Measurements from ENCODE around the gene LSM4. TPM values are rescaled to one million over a fixed set of nuclear protein-coding genes. Genes with fewer than 3 reads are reported as not detected.

LSM4 gene
- total and polyA plus RNA-seq, 4 donors = 32.2 to 91.8 (median 46.5) TPM

GRCh38 chr19:18281082-18282020 lies 41.5 kb downstream of the LSM4 start, which contains the start of gene JUND:
TSS of gene JUND (minus strand) at chr19:18281622. CDS start at chr19:18281484, 138 bp downstream.
- no peaks in the 10 kb centered on the region for H3K4me1 ChIP-seq (ENCODE audit: control insufficient read depth in 1 of 2, insufficient read depth in 2 of 2, low read length in 2 of 2)
- intact Hi-C loops (cut with DNase I) = loop anchor here (2.0 to 5.0 kb wide), 3 partner anchors 23 to 135 kb away; partner anchors contain the start of gene LSM4 (in 1 of the 2)
- H3K36me3 ChIP-seq (ENCODE audit: control insufficient read depth in 1 of 2, insufficient read depth in 2 of 2, low read length in 1 of 2) = peaks cover 0 to 3% of the 10 kb centered on the region in 2 donors
- H3K9me3 ChIP-seq (ENCODE audit: control insufficient read depth, low read length) = no peaks in the 10 kb centered on the region
- DNase-seq (peak; percentile 99), ATAC-seq (ENCODE audit: low FRiP score) (peak; percentile 83)
- H3K27me3 ChIP-seq (ENCODE audit: control insufficient read depth in 1 of 2, insufficient read depth in 2 of 2, low read length in 1 of 2) = no peaks in the 10 kb centered on the region
- WGBS, 2 donors = 1% methylated on average over 78 to 138 of the region's 138 CpGs
- H3K4me3 ChIP-seq (ENCODE audit: low read length in 2 of 2) = peak within 1 kb of the TSS; percentile 77 to 97
- H3K27ac ChIP-seq (ENCODE audit: low read depth in 1 of 2, low read length in 2 of 2) = peak within 1 kb of the TSS; percentile 95 to 100

GRCh38 chr19:18280247-18281081 lies 42.4 kb downstream of the LSM4 start:
- H3K36me3 ChIP-seq (ENCODE audit: control insufficient read depth in 1 of 2, insufficient read depth in 2 of 2, low read length in 1 of 2) = peaks cover 0 to 3% of the 10 kb centered on the region in 2 donors
- peak; percentile 90 to 91 for DNase-seq
- ATAC-seq (ENCODE audit: low FRiP score) = peak; percentile 64
- H3K4me1 ChIP-seq (ENCODE audit: control insufficient read depth in 1 of 2, insufficient read depth in 2 of 2, low read length in 2 of 2) = peaks cover 0 to 2% of the 10 kb centered on the region in 2 donors
- peak overlapping the region; percentile 77 to 97 for H3K4me3 ChIP-seq (ENCODE audit: low read length in 2 of 2)
- no peaks in the 10 kb centered on the region for H3K9me3 ChIP-seq (ENCODE audit: control insufficient read depth, low read length)
- intact Hi-C loops (cut with DNase I) = loop anchor here (2.0 to 5.0 kb wide), 3 partner anchors 24 to 136 kb away; partner anchors contain the start of gene LSM4 (in 1 of the 2)
- 0 to 1% methylated on average over 59 to 111 of the region's 111 CpGs for WGBS, 2 donors
- H3K27ac ChIP-seq (ENCODE audit: low read depth in 1 of 2, low read length in 2 of 2) = peak overlapping the region; percentile 95 to 100
- H3K27me3 ChIP-seq (ENCODE audit: control insufficient read depth in 1 of 2, insufficient read depth in 2 of 2, low read length in 1 of 2) = no peaks in the 10 kb centered on the region

- H3K4me3 ChIP-seq (ENCODE audit: low read length in 2 of 2) = peak overlapping the region; percentile 77 to 97
- peaks cover 0 to 2% of the 10 kb centered on the region in 2 donors for H3K4me1 ChIP-seq (ENCODE audit: control insufficient read depth in 1 of 2, insufficient read depth in 2 of 2, low read length in 2 of 2)
- H3K27me3 ChIP-seq (ENCODE audit: control insufficient read depth in 1 of 2, insufficient read depth in 2 of 2, low read length in 1 of 2) = no peaks in the 10 kb centered on the region
- H3K36me3 ChIP-seq (ENCODE audit: control insufficient read depth in 1 of 2, insufficient read depth in 2 of 2, low read length in 1 of 2) = peaks cover 0 to 3% of the 10 kb centered on the region in 2 donors
- ATAC-seq (ENCODE audit: low FRiP score) (peak; percentile 68), DNase-seq (peak; percentile 94 to 95)
- H3K9me3 ChIP-seq (ENCODE audit: control insufficient read depth, low read length) = no peaks in the 10 kb centered on the region
- peak overlapping the region; percentile 95 to 100 for H3K27ac ChIP-seq (ENCODE audit: low read depth in 1 of 2, low read length in 2 of 2)
- WGBS, 2 donors = 0 to 1% methylated on average over 46 to 55 of the region's 55 CpGs
- intact Hi-C loops (cut with DNase I) = loop anchor here (1.0 to 5.0 kb wide), 4 partner anchors 25 to 137 kb away; partner anchors contain the start of gene LSM4 (in 2 of the 2)
Measured at GRCh38 chr19:18279516-18280246, 43.2 kb downstream of the LSM4 start.

GRCh38 chr19:18279266-18279515 lies 43.7 kb downstream of the LSM4 start:
- intact Hi-C loops (cut with DNase I) = loop anchor here in 1 of 2 donors (1.0 kb wide), 1 partner anchor 44 kb away; the partner anchor contains the start of gene LSM4
- Histone ChIP-seq H3K9me3 (ENCODE audit: control insufficient read depth, low read length) (no peaks in the 10 kb centered on the region), H3K4me3 (ENCODE audit: low read length in 2 of 2) (peak overlapping the region; percentile 41 to 77), H3K27me3 (ENCODE audit: control insufficient read depth in 1 of 2, insufficient read depth in 2 of 2, low read length in 1 of 2) (no peaks in the 10 kb centered on the region), H3K4me1 (ENCODE audit: control insufficient read depth in 1 of 2, insufficient read depth in 2 of 2, low read length in 2 of 2) (peaks cover 0 to 2% of the 10 kb centered on the region in 2 donors), H3K27ac (ENCODE audit: low read depth in 1 of 2, low read length in 2 of 2) (peak overlapping the region in 1 of 2 donors; percentile 21), H3K36me3 (ENCODE audit: control insufficient read depth in 1 of 2, insufficient read depth in 2 of 2, low read length in 1 of 2) (peaks cover 0 to 3% of the 10 kb centered on the region in 2 donors)
- DNase-seq (no peak), ATAC-seq (ENCODE audit: low FRiP score) (no peak)
- WGBS, 2 donors = 0% methylated on average over 5 of the region's 5 CpGs

- 44 to 47% methylated on average over 10 of the region's 10 CpGs for WGBS, 2 donors
Measured at GRCh38 chr19:18278521-18279265, 44.2 kb downstream of the LSM4 start.

GRCh38 chr19:18274781-18275356 lies 48.0 kb downstream of the LSM4 start:
- 5% methylated on average over 11 to 13 of the region's 13 CpGs for WGBS, 2 donors
- Histone ChIP-seq H3K4me1 (ENCODE audit: control insufficient read depth in 1 of 2, insufficient read depth in 2 of 2, low read length in 2 of 2) (peaks cover 0 to 2% of the 10 kb centered on the region in 2 donors), H3K27me3 (ENCODE audit: control insufficient read depth in 1 of 2, insufficient read depth in 2 of 2, low read length in 1 of 2) (no peaks in the 10 kb centered on the region), H3K4me3 (ENCODE audit: low read length in 2 of 2) (no peak overlapping the region), H3K36me3 (ENCODE audit: control insufficient read depth in 1 of 2, insufficient read depth in 2 of 2, low read length in 1 of 2) (peaks cover 0 to 3% of the 10 kb centered on the region in 2 donors), H3K9me3 (ENCODE audit: control insufficient read depth, low read length) (no peaks in the 10 kb centered on the region), H3K27ac (ENCODE audit: low read depth in 1 of 2, low read length in 2 of 2) (peak overlapping the region in 1 of 2 donors; percentile 14)
- intact Hi-C loops (cut with DNase I) = loop anchor here in 1 of 2 donors (1.0 kb wide), 1 partner anchor 52 kb away; no protein-coding TSS in a partner anchor
- DNase-seq (peak; percentile 90 to 94), ATAC-seq (ENCODE audit: low FRiP score) (peak; percentile 81)

More at GRCh38 chr19:18278521-18279265, 44.2 kb downstream of the LSM4 start:
- no peak for ATAC-seq (ENCODE audit: low FRiP score)
- no peak for DNase-seq
- Histone ChIP-seq H3K27me3 (ENCODE audit: control insufficient read depth in 1 of 2, insufficient read depth in 2 of 2, low read length in 1 of 2) (no peaks in the 10 kb centered on the region), H3K4me3 (ENCODE audit: low read length in 2 of 2) (peak overlapping the region; percentile 41 to 77), H3K9me3 (ENCODE audit: control insufficient read depth, low read length) (no peaks in the 10 kb centered on the region), H3K36me3 (ENCODE audit: control insufficient read depth in 1 of 2, insufficient read depth in 2 of 2, low read length in 1 of 2) (peaks cover 0 to 3% of the 10 kb centered on the region in 2 donors), H3K4me1 (ENCODE audit: control insufficient read depth in 1 of 2, insufficient read depth in 2 of 2, low read length in 2 of 2) (peaks cover 0 to 2% of the 10 kb centered on the region in 2 donors), H3K27ac (ENCODE audit: low read depth in 1 of 2, low read length in 2 of 2) (peak overlapping the region in 1 of 2 donors; percentile 13)
- intact Hi-C loops (cut with DNase I) = loop anchor here in 1 of 2 donors (1.0 kb wide), 1 partner anchor 45 kb away; the partner anchor contains the start of gene LSM4

GRCh38 chr19:18274219-18274780 lies 48.6 kb downstream of the LSM4 start, which contains the start of gene IQCN:
TSS of gene IQCN (minus strand) at chr19:18274452. CDS start at chr19:18269478, 4,974 bp downstream.
- H3K9me3 ChIP-seq (ENCODE audit: control insufficient read depth, low read length) = no peaks in the 10 kb centered on the region
- no peaks in the 10 kb centered on the region for H3K27me3 ChIP-seq (ENCODE audit: control insufficient read depth in 1 of 2, insufficient read depth in 2 of 2, low read length in 1 of 2)
- peaks cover 0 to 3% of the 10 kb centered on the region in 2 donors for H3K36me3 ChIP-seq (ENCODE audit: control insufficient read depth in 1 of 2, insufficient read depth in 2 of 2, low read length in 1 of 2)
- peak within 1 kb of the TSS in 1 of 2 donors; percentile 14 for H3K27ac ChIP-seq (ENCODE audit: low read depth in 1 of 2, low read length in 2 of 2)
- peak; percentile 14 for ATAC-seq (ENCODE audit: low FRiP score)
- peaks cover 0 to 2% of the 10 kb centered on the region in 2 donors for H3K4me1 ChIP-seq (ENCODE audit: control insufficient read depth in 1 of 2, insufficient read depth in 2 of 2, low read length in 2 of 2)
- DNase-seq = peak in 1 of 2 donors; percentile 86
- no peak within 1 kb of the TSS for H3K4me3 ChIP-seq (ENCODE audit: low read length in 2 of 2)
- intact Hi-C loops (cut with DNase I) = no loop called here
- WGBS, 2 donors = 52 to 53% methylated on average over 9 of the region's 9 CpGs
